ENCODE measurements around the gene ACD.

Gene ACD

GRCh38 chr16:67661101-67661761 is 1.2 kb upstream of the ACD start:
- no peak for DNase-seq

- peak; percentile 97 for DNase-seq
Observed at GRCh38 chr16:67660564-67661028, 536 bp upstream of the ACD start, which contains the start of gene PARD6A. TSS of gene PARD6A (plus strand) at chr16:67660960. CDS start at chr16:67661039, 79 bp downstream.

- DNase-seq: no peak
Observed at GRCh38 chr16:67658849-67659674, 998 bp downstream of the ACD start.

GRCh38 chr16:67657751-67658518 is 2.1 kb downstream of the ACD start:
- no peak for DNase-seq

GRCh38 chr16:67657017-67657608 is 2.9 kb downstream of the ACD start:
- DNase-seq: no peak

GRCh38 chr16:67656344-67657016 is 3.6 kb downstream of the ACD start:
- DNase-seq: no peak

GRCh38 chr16:67655363-67655762 is 4.7 kb downstream of the ACD start:
- no peak for DNase-seq

GRCh38 chr16:67654403-67654911 is 5.6 kb downstream of the ACD start:
- DNase-seq: no peak

- no peak for DNase-seq
Observed at GRCh38 chr16:67653789-67654402, 6.2 kb downstream of the ACD start.

GRCh38 chr16:67653128-67653788 is 6.8 kb downstream of the ACD start:
- DNase-seq: no peak

- no peak for DNase-seq
Observed at GRCh38 chr16:67652578-67653127, 7.4 kb downstream of the ACD start.

GRCh38 chr16:67651847-67652246 is 8.2 kb downstream of the ACD start:
- no peak for DNase-seq

GRCh38 chr16:67651039-67651438 is 9.0 kb downstream of the ACD start:
- no peak for DNase-seq

GRCh38 chr16:67650023-67650422 is 10.0 kb downstream of the ACD start:
- no peak for DNase-seq

GRCh38 chr16:67649494-67649931 is 10.5 kb downstream of the ACD start:
- DNase-seq: no peak

GRCh38 chr16:67648764-67649407 is 11.2 kb downstream of the ACD start:
- DNase-seq: no peak

GRCh38 chr16:67648088-67648763 is 11.8 kb downstream of the ACD start:
- no peak for DNase-seq

GRCh38 chr16:67647681-67648080 is 12.4 kb downstream of the ACD start:
- no peak for DNase-seq

- DNase-seq: no peak
Observed at GRCh38 chr16:67647111-67647651, 12.9 kb downstream of the ACD start.
